AG09309 (cell line): Measurements from ENCODE around the gene OLFM4.

Source experiments
- DNase-seq: peaks from one replicate; pipeline ENCODE4 v3.0.0-alpha.2; 2010; ENCODE audit warnings: low read depth
- H3K4me3 ChIP-seq: 2 replicates; pipeline ENCODE4 v1.5.1; 2011; ENCODE audit warnings: mild to moderate bottlenecking, low read depth, low read length, moderate library complexity; ENCODE audit not compliant: control insufficient read depth
- TF ChIP-seq, protein P1 (sequence below): IDR thresholded peaks from 2 replicates; pipeline ENCODE4 v1.5.1; 2011; ENCODE audit warnings: mild to moderate bottlenecking, low read depth, low read length, inconsistent platforms; ENCODE audit not compliant: insufficient read depth, control insufficient read depth; ENCODE audit errors: missing control alignments

OLFM4 gene

DNA sequence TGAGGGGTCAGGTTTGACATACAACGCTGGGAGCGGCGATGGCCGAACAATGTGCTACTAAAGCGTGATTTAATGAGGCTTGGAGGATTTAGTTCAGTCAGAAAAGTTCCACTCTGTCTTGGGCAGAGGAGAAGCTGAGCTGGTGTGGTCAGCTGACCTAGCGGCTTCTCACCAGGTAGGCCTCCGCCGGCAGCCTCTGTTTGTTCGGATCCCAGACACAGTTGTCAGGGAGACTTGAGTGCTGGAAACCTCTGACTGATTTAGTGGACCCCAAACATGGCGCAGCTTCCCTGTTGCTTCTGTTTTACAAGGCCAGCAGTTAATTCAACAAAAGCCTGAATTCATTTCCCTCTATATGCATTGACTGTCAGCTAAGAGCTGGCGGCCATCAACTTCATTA lies 36.5 kb upstream of the OLFM4 start:
- H3K4me3 ChIP-seq = no peak overlapping the region
- no peak for DNase-seq

DNA sequence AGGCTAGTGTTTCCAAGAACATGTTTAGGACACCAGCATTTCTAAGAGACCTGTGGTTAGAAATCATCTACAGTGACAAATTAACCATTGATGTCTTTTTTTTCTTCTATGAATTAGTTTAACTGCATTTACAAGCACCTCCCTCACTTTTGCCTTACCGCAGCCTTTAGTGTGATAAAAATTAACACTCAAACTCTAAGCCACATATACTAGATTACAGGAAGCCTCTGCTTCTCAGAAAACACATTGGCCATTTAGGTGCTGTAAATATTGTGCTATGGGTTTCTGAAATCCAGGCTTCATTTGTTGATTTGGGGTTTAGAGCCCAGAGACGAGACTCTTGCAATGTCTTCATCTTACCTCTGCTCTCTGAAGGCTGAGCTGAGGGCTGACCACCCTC lies 34.6 kb upstream of the OLFM4 start:
- TF ChIP-seq, protein P1, sequence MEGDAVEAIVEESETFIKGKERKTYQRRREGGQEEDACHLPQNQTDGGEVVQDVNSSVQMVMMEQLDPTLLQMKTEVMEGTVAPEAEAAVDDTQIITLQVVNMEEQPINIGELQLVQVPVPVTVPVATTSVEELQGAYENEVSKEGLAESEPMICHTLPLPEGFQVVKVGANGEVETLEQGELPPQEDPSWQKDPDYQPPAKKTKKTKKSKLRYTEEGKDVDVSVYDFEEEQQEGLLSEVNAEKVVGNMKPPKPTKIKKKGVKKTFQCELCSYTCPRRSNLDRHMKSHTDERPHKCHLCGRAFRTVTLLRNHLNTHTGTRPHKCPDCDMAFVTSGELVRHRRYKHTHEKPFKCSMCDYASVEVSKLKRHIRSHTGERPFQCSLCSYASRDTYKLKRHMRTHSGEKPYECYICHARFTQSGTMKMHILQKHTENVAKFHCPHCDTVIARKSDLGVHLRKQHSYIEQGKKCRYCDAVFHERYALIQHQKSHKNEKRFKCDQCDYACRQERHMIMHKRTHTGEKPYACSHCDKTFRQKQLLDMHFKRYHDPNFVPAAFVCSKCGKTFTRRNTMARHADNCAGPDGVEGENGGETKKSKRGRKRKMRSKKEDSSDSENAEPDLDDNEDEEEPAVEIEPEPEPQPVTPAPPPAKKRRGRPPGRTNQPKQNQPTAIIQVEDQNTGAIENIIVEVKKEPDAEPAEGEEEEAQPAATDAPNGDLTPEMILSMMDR = no peak
- no peak overlapping the region for H3K4me3 ChIP-seq
- DNase-seq = no peak

More for the DNA sequence above, 36.5 kb upstream of the OLFM4 start:
- TF ChIP-seq, protein P1 = no peak

DNA sequence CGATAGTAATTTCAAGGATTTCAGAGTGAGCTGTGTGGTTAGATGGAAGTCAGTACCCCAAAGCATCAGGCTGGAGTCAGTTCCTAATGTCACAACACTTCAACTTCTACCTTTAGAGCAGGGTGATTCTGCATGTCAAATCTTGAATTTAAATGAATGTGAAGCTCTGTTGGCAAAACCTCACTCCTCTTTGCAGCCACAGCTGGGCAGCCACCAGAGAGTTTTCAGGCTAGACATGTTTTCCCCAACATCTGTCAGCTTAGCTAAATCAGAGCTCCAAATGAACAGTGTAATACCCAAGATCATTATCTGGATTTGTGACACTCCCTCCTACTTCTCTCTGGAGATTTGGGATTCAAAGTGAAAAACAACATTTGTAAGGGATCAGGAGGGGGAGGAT lies 33.7 kb upstream of the OLFM4 start:
- H3K4me3 ChIP-seq = no peak overlapping the region
- TF ChIP-seq, protein P1 = no peak
- DNase-seq = no peak

DNA sequence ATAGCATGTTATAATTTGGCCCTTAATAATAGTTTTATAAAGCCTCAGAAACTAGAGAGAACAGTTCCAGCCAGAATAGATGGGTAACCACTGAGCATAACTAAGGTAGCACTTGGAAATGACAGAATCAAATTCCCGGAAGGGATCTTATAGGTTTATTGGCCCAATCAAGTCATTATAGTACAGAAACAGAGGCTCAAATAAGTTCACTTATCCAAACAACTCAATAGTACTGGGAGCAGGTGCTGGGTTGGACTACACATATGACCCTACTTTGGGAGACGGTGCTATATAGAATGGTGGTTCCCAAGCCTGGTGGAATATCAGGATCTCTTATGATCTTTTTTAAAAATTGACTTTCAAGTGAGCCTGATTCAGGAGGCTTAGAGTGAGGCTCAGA lies 32.7 kb upstream of the OLFM4 start:
- TF ChIP-seq, protein P1 = no peak
- no peak for DNase-seq
- no peak overlapping the region for H3K4me3 ChIP-seq

DNA sequence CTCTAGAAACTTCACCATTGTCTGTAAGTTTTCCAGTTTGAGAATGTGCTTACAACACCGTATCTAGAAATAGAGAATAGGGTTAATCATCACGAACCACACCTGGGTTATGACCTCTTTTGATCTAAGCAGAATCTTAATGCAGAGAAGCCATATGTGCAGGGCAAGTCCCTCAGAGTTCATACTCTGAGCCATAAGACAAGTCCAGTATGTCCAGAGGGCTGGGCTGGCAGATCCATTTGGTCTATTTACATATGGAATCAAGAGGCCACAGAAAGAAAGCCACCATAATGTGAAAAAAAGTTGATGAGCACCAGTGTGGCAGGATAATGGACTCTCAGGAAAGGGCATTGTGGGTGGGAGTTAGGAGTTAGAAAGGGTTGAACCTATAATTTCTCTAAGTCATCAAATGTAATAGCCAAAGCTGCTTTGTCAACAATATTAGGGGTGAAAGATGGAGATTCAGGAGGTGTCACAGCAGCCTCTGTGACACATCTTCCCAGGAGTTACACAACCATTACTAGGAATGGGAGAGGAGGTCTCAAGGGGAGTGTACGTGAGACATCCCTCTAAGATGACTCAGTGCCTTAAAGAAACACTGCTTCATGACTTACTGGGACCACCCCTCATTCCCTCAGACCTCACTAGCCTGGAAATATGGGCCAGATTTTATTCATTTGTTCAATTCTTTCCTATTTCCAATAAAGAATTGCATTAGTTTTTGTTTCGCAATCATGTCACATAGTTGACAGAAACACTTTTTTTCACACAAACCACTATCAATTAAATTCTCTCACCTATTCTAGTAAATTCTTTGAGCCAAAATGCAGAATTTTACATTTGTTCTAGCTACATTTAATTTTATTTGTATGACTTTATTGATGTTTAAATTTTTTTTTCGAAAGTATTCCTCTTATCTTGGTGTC lies 30.4 kb upstream of the OLFM4 start:
- TF ChIP-seq, protein P1 = no peak
- no peak overlapping the region for H3K4me3 ChIP-seq
- DNase-seq = no peak

DNA sequence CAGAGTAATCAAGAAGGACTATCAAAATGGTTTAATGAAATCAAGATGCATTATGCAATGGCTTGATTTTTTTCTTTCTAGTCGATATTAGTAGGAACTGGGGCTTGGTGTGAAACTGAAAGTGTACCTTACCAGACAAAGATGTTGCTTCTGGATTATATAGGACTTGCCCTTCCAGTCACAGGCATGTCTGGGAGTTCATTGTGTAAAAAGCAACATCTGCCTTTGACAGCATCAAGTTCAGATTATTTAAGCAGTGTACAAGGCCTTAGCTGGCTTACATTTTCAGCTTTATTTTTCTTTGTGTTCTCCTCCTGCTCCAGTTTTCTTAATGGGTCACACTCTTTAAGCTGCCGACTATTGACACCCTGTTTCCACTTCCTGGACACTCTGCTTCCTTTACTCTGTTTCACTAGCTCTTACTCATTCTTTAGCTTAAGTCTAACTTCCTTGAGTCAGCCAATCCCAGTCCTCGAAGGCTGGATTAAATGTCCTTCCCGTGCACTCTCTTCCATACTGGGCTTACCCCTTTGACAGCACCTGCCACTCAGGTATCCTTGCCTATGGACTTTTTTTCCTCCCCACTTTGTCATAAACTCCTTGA lies 29.4 kb upstream of the OLFM4 start:
- DNase-seq = no peak
- TF ChIP-seq, protein P1 = no peak
- no peak overlapping the region for H3K4me3 ChIP-seq
